Fibroblast of villous mesenchyme (primary cell): ENCODE data around the gene CYP4F22. TPM values are rescaled to one million over a fixed set of nuclear protein-coding genes. Genes with fewer than 3 reads are reported as not detected.

Experiments
- DNase-seq: peaks from one replicate; pipeline ENCODE4 v3.0.0-alpha.2; 2010; ENCODE audit warnings: low read depth
- H3K4me3 ChIP-seq: 2 replicates; pipeline ENCODE4 v1.5.1; 2011; ENCODE audit warnings: low read depth, mild to moderate bottlenecking, low read length
- total RNA-seq: library from RNA; depleted of rRNA; stranded (reverse); fragments of >200 nt; gene quantifications from 2 replicates; pipeline ENCODE4 v1.2.3, GENCODE V29; 2012
- TF ChIP-seq, protein P1 (sequence below): IDR thresholded peaks from 2 replicates; pipeline ENCODE4 v1.5.1; 2012; ENCODE audit warnings: low read depth, mild to moderate bottlenecking, low read length; ENCODE audit not compliant: insufficient read depth

Gene CYP4F22
- total RNA-seq: not detected in 2 replicates

DNA sequence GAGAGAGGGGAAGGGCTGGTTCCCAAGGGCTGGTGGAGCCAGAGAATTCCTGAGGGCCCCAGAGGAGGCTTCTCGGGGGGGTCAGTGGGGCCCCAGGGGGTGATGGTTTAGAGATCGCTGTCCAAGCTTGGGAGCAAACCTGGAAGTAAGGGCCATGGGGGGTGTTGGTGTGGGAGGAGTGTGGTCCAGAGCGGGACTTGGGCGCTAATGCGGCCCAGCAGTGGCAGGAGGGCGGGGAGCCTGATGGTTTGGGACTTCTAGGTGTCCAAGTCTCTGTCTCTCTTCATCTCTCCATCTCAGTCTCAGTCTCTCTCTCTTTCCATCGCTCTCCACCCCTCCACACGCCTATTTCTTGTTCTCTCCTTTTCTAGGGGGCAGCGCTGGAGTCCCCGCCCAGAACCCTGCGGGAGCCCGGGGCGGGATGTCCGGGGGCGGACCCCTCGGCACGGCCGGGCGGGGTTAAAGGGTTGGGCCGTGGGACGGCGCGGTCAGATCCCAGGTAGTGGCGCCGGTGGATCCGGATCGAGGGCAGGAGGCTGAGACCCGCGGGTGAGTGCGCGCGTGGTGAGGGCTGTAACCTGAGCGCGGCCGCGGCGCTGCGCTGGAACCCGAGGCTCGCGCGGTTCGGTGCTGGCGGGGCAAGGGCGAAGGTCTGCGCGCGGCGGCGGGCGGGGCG lies at the start of gene CYP4F22:
Gene CYP4F22 (plus strand): TSS at position 491 of the 676 bp plus-strand sequence. CDS start 16,812 bp downstream, outside the sequence.
- DNase-seq: no peak
- no peak within 1 kb of the TSS for H3K4me3 ChIP-seq
- TF ChIP-seq, protein P1, sequence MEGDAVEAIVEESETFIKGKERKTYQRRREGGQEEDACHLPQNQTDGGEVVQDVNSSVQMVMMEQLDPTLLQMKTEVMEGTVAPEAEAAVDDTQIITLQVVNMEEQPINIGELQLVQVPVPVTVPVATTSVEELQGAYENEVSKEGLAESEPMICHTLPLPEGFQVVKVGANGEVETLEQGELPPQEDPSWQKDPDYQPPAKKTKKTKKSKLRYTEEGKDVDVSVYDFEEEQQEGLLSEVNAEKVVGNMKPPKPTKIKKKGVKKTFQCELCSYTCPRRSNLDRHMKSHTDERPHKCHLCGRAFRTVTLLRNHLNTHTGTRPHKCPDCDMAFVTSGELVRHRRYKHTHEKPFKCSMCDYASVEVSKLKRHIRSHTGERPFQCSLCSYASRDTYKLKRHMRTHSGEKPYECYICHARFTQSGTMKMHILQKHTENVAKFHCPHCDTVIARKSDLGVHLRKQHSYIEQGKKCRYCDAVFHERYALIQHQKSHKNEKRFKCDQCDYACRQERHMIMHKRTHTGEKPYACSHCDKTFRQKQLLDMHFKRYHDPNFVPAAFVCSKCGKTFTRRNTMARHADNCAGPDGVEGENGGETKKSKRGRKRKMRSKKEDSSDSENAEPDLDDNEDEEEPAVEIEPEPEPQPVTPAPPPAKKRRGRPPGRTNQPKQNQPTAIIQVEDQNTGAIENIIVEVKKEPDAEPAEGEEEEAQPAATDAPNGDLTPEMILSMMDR: no peak

DNA sequence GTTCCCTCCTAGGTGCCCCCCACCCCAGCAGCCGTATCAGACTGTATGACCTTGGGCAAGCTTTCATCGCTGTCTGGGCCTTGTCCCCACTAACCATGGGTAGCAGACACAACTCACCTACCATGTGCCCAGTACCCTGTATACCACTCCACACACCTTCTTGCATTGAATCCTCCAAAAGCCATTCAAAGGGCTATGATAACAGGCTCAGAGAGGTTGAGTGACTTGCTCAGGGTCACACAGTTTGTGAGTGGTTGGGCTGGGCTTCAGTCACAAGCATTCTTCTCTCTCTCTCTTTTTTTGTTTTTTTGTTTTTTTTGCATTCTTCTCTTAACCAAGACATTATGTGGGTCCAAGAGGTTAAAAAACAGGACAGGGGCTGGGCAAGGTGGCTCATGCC lies 46.6 kb upstream of the CYP4F22 start:
- no peak overlapping the region for H3K4me3 ChIP-seq
- TF ChIP-seq, protein P1: no peak
- no peak for DNase-seq

DNA sequence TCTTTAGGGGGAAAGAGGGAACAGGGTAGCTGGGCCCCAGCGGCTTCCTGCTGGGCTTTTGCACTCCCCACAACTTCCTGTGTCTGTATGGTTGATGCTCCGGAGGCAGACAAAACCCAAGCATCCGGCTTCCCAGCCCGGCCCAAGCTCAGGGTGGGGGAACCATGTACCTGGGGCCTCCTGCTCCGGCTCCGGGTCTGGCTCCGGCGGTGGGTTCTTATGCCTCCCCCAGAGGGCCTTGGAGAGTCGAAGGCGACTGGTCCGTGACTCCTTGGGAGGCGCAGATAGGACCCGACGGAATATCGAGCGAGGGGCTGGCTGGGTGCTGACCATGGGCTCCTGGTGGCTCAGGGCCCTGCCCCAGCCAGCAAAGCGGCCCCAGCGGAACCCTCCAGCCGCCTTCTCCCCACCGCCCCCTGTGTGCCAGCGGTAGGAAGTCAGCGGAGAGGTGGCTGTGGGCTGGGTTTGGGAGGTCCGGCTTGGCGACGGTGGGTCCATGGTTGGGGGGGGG lies 44.4 kb upstream of the CYP4F22 start:
- TF ChIP-seq, protein P1: no peak
- H3K4me3 ChIP-seq: no peak overlapping the region
- DNase-seq: no peak

DNA sequence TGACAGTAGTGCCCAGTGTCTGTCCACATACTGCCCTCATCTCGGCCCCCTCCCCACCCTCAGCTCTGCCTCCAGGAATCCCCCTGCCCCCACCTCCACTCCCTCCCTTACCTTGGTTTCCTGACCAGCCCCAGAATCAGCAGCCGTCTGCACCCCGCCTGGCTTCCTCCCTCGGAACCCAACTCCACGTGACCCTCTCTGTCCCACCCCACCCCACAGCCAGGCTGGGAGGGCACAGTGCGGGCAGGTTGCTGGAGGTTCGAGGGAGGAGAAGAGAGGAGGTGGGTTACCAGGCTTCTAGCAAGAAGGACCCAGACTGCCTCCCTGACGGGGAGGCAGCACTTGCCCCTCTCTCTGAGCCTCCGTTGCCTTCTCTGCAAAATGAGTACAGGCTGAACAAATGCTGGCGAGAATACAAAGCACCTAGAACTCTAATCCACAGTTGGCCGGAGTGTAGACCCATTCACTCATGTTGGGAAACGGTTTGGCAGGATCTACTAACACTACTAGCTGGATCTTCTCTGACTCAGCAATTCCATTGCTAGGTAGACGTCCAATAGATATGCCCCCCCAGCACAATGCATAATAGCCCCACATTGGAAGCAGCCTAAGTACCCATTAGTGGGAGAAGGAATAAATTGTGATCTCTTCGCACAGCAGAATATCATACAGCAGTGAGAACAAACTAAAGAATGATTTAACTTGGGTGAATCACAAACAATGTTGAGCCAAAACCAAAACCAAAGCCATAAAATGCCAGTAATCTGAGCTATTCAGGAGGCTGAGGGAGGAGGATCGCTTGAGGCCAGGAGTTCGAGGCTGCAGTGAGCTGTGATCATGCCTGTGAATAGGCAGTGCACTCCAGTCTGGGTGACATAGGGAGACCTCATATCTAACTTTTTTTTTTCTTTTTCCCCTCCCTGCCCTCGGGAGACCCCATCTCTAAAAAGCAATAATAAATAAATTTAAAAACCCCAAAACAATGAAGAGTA lies 43.6 kb upstream of the CYP4F22 start, which contains the start of gene RASAL3:
Gene RASAL3 (minus strand): TSS at position 151 of the 992 bp plus-strand sequence. CDS start 186 bp downstream, outside the sequence.
- TF ChIP-seq, protein P1: no peak
- H3K4me3 ChIP-seq: no peak within 1 kb of the TSS
- no peak for DNase-seq

DNA sequence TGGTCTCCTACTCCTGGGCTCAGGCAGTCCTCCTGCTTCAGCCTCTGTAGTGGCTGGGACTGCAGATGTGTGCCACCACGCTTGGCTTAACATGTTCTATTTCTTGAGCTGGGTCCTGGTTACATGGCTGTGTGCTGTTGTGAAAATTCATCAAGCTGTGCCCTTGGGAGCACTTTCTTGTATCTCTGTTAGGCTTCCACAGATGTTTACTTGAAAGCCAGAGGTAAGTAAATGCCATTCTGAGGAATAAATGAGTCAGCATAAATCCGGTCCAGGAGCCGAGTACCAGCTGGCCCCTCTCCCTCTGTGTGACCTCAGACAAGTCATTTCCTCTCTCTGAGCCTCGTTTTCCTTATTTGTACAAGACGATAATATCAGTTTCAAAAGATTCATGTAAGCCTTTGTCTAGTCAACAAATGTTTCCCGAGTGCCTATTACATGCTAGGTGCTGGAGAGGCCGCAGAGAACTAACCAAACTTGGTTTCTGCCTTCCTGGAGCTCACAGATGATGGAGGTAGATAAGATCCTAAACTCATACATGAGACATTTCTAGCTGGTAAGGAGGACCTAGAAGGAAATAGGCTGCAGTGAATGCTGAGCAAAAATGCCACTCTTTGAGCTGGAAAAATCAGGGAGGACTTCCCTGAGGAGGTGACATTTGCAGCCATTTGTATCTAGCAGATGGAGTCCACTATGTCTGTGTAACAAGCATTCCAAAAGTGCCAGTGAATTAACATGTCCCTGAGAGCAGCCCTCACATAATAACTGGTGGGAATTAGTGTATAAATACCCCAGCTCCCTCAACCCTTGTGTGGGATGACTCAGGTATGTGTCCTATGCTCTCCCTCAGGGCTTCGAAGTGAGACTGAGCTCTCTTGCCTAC lies 41.2 kb upstream of the CYP4F22 start:
- TF ChIP-seq, protein P1: no peak
- DNase-seq: peak; percentile 66
- H3K4me3 ChIP-seq: no peak overlapping the region

DNA sequence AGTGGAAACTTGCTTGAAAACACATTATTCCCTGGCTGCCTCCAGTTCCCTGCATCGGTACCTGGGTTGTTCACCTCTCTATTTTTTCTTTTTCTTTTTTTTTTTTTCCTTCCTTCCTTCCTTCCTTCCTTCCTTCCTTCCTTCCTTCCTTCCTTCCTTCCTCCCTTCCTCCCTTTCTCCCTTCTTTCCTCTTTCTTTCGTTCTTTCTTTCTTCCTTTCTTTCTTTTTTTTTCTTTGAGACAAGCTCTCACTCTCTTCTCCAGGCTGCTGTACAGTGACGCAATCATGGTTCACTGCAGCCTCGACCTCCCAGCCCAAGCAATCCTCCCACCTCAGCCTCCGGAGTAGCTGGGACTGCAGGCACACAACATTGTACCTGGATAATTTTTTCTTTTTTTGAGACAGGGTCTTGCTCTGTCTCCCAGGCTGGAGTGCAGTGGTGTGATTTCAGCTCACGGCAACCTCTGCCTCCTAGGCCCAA lies 40.6 kb upstream of the CYP4F22 start:
- TF ChIP-seq, protein P1: no peak
- H3K4me3 ChIP-seq: no peak overlapping the region
- DNase-seq: no peak
